ENCODE data around the gene CAMK2D.

CAMK2D gene

DNA sequence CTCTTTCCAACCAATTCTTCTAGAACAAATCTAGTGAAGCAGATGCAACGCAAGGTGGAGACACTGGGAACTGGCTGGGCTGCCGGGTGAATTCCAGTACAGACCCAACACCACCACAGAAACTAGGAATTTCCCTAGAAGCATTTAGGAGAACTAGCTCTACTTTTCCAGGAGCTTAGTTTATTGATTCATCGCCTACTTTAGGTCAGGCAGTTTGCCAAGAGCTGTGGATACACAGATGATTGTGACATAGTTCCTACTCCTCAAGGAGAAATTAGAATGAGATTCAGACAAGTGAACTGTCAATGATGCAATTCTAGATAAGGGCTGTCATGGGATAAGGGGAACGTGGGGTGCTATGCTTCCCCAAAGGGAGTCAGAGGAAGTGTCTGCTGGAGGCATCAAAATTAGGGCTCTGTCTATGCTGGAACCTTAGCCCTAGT is 350.0 kb downstream of the CAMK2D start:
- no peak for DNase-seq

DNA sequence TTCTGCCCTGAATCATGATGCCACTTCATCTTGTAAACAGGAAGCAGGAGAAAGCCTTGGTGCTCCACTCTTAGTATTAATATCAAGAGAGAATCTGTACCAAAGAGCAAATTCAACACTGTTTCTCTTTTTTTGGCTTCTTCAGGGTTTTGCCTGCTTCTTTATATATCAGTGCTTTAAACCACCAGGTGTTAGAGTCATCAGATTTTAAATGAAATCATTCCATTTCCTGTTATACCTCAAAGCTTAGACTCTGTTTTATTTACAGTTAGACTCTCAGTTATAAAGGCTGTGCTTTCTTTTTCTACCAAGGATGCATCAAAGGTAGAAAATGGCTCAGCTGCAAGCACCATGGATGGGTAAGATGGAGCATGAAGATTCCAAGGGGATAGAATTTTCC is 350.9 kb downstream of the CAMK2D start:
- DNase-seq: no peak

DNA sequence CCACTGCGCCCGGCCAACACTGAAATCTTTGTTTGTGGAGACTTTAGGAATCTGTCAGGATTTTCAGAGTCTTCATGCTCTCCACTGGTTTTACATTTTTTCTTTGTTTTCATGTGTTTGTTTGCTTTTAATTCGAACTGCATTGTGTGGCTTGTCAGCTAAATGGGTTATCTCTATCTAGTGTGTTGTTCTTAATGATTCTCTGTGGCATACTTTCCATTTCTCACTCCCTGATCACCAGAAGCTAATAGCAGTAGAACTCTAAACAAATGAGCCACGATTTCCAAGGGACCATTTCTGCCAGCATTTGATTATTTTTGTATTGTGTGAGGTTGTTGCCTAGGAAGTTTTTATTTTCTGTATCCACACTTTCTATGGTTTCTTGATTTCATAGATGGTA is 352.4 kb downstream of the CAMK2D start:
- no peak for DNase-seq

DNA sequence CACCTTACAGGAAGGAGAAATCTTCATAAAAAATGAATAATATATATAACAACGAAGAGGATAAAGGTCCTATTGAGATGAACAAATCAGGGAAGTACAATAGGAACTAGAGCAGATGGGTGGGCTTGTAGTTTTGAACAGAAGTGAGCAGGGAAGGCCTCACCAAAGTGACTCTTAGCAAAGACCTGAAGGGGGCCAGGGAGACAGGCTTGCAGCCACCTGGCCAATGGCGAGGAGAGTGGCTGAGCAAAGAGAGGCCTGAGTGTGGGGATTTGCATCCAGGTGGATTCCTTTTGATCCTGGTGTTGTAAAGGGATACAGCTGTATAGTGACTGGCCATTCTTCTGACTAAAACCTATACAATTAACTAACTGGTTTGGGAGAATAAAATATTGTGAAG is 354.1 kb downstream of the CAMK2D start:
- no peak for DNase-seq

DNA sequence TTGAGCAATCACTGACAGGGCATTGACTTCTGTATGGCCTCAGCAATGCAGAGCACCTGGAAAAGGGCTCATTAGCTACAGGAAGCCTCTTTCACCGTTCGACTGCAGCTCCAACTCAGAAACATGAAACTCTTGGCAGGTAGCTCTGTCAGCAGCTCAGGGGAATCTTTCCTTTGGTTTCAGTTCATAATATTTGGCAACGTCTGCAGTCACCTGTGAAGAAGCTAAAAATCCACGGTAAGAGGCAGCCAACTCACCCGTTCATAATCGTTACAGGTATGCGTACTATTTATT is 354.9 kb downstream of the CAMK2D start:
- no peak for DNase-seq

DNA sequence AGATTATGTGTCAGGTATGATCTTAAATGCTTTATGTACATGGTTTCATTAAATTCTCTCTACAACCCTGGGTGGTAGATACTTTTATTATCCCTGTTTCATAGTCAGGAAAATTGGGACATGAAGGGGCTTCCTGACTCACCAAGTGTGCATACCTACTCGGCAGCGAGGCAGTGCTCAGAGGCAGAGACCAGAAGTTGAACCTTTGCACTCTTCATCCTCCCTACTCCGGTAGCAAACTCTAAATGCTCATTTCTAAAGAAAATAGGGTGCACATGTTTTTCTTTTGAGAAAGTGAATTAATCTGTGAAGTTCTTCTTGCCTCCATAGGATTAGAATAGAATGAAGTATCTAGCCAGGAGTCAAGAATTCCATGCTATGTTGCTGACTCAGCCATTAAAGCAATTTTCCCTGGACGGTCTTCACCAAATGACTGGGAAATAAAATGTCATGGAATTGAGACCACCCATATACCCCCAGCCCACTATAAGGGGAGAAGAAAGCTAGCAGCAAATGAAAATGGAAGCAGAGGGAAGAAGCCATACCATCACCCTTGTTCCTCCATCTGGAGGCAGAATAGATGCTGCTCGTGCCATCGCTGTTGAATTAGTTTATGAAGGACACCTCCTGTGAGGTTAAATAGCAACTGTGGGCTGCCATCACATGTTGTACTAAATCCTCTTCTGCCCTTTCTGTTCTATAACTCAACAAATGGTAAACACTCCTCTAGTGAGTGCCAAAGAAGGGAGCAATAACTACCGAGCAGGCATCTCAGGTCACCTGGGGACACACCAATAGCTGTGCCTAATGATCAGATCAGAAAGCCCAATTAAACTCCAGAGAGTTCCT is 355.4 kb downstream of the CAMK2D start:
- DNase-seq: no peak

DNA sequence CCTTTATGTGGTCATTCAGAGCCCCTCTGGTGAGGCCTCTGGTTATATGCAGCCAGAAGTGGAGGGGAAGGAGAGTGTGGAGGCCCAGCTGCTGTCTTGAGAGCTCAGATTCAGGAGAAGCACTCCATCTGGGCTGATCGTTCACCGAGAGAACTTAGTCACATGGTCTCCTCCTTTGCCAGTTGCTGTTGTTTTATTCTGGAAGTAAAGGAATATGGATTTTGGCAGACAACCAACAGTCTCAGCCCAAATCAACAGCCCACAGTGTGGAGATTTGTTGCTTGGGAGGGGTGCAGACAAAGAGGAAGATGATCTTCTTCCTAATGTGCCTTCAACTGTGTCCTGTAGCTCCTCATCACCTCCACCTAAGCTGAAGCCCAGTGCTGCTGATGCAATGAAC is 356.7 kb downstream of the CAMK2D start:
- DNase-seq: no peak

DNA sequence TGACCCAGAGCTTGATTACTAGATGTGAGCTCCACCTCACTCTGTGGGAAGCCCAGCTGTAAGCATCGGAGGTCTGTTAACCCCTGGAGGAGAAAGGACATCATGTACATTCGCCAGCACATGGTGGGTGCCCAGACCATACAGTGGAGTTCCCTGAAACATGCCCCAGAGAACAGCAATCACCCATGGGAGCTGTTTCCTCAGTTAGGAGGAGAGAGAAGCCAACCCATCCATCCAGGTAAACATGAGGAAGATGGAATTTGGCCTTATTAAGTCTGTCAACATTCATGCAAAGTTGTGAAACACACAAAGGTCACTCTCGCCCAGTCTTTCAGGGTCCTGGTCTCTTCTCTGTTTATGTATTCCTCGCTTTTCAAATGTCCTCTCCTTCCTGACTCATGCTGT is 357.4 kb downstream of the CAMK2D start:
- no peak for DNase-seq
